GM21423 (cell line): ENCODE data around the gene CELF4.

Source experiments
- ATAC-seq: cut with Tn5 transposase; IDR thresholded peaks from one replicate; pipeline ENCODE4 v1.9.1; 2021; ENCODE audit warnings: mild to moderate bottlenecking, moderate library complexity; ENCODE audit not compliant: unreplicated experiment

CELF4 gene

DNA sequence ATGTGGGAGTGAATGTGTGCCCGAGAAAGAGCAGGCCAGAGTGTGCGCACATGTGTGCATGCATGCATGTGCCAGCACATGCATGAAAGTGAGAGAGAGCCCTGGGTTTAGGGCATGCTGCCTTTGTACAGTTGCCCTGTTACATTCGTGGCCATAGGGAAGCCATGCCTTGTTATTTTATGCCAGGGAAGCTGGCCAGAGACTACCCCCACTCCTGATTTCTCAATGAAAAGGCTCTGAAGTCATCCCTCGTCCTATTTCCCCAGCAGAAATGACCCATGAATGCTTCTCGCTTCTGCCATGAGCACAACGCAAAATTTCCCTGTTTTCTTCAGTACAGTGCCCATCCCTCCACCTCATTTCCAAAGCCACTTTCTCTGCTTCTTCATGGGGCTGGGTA is 143.0 kb downstream of the CELF4 start:
- no peak for ATAC-seq

DNA sequence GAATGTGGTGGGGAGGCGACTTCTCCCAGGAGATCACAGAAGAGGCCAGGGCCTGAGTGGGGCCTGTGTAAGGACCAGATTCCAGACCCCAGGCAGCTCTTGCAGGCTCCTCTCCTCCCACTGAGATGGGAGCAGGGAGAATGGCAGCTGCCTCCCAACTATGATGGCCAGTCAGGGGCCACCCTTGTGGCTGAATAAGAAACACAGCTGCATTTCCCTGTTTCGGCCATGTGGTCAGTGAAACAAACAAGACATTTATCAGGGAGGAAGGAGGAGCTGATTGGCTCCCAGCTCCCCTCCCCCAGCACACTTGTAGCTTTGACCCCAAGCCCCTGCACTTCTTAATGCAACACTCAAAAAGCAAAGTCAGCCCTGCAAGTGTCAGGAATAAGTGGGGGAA is 143.5 kb downstream of the CELF4 start:
- ATAC-seq = no peak

DNA sequence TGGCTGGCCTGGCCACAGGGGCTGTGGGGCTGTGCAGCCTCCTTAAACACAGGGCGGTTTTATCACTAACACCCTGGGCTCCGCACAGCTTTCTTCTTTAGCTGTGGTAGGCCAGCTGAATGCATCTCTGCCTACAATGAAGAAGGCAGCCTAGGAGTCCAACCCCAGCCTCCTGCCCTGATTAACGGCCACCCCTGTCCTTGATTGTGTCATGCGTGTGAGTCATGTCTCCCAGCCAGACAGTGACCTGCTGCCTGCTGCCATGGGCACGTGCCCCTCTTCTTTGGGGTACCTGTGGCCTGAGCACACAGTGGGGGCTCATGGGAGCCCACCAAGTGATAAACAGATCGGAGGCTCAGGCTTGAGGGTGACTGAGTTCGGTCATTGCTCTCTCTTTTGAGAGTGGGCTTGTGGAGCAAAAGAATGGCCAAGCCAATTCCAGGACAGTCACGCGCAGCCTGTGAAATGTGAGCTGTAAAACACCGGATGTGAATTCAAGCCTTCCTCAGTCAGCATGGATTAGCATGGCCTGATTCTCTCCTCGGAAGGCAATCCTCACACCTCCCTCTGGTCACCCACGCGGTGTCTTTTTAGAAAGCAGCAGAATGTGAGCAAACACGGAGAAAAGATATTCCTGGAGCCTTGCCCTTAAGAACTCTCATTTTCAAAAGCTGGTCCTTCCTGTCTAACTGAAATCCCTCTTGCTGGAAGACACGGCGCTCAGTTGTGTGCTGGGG is 144.1 kb downstream of the CELF4 start:
- no peak for ATAC-seq

DNA sequence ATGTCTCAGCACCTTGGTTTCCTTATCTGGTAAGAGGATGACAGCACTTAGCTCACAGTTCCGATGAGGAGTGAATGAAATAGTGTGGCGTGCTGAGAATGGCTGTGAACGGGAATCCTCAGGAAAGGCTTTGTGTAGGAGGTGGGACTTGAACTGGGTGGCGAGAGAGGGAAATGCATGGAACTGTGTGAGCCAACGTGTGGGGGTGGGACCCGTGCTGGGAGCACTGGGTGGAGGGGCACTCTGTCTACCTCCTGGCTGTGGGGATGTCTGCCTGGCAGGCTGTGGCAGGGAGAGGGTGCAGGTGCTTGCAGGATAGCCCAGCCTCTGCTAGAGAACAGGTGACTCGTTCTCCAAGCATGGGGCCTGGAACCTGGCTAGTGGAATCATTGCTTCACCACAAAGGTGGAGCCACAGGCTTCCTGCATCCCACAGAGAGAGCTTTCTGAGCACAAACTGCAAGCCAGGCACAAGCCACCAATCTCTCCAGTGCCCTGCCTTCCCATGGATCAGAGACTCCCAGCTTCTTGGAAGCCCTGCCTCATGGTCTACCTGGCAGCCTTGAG is 145.2 kb downstream of the CELF4 start:
- no peak for ATAC-seq

DNA sequence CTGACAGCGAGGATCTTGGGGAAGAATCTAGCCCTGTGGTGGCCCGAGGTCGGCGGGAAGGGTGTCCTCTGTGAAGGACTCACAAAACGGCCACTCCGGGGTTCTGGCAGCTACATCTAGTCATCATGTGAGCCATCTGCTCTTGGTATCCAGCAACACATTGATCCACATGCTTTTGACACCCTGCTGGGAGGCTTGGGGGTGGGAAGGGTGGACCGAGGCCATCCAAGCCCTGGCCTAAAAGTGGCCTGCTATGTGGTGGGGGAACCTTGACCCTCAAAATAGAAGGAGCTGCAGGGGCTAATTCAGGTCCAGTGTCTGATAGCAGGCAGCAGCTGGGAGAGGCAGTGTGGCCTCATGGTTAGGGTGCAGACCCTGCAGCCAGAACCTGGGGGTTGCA is 145.7 kb downstream of the CELF4 start:
- no peak for ATAC-seq

DNA sequence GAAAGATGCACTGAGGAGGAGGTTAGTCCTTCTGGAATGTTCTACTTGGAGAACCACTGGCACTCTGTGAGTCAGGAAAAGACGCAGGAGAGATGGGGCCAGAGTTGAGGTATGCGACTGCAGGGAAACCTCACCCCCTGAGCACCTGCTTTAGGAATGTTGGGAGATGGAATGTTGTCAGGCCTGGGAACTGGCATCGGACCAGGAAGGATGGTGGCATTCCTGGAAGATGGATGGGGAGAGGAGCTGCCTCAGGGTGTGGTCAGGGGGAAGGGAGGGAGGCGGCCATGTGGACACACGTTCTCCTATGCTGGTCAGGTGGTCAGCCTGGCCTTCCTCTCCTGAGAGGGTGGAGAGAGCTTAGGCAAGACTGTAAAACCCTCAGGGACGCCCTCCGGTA is 146.3 kb downstream of the CELF4 start:
- ATAC-seq = no peak

DNA sequence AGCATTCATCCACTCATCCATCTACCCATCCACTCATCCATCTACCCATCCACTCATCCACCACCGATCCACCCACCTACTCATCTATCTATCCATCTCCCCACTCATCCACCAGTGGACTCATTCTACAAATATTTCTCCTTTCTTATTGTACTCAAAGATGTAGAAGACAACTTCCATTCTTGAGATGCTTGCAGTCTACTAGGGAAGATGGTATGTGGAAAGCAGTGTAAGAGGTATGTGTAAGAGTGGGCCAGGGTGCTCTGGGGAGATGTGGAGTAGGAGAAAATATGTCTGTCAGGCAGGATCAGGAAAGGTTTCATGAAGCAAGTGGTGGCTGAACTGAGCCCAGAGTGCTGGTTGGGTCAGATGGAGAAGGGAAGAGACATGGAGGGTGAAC is 150.8 kb downstream of the CELF4 start:
- no peak for ATAC-seq

DNA sequence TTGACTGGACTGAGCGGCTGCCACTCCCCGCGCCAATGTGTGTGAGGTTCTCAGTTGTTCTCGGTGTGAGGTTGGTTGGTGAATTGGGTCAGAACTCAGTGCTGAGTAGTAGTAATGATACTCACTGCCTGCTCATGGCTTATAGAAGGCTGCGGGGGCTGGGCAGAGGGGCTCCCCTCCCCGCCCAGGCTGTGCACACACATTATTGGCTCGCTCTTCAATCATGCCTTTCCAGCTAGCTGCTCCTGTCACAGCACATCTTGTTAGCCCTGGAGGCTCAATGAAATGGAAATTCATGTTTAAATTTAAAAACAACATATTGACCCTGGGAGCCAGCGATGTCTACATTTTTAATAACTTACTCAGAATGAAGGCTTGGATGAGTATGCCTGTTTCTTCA is 152.8 kb downstream of the CELF4 start:
- no peak for ATAC-seq

DNA sequence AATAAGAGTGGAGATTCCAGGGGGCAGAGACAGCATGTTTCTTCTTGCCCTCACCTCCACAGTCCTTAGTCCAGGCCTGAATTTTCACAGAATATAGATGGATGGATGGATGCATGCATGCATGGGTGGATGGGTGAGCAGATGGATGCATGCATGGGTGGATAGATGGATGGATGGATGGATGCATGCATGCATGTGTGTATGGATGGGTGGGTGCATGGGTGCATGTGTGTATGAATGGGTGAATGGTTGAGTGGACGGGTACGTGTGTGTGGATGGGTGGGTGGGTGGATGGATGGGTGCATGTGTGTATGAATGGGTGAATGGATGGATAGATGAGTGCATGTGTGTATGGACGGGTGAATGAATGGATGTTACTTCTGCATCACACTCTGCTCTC is 153.3 kb downstream of the CELF4 start:
- ATAC-seq = no peak

DNA sequence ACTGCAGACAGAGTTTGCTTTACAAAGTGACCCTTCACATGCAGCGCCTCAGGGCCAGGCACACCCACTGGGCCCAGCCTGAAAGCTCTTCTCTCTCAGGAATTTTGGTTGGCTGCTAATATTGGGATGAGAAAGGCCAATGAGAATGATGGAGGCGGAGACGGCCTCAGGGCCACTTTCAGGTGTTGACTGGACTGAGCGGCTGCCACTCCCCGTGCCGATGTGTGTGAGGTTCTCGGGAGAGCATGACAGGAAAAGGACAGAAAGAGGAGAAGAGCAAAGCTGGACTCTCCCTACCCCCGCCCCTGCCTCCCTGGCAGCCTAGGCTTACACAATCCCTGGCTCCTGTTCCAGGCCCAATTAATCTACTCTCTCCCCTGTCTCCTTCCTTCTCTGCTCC is 155.7 kb downstream of the CELF4 start:
- no peak for ATAC-seq

DNA sequence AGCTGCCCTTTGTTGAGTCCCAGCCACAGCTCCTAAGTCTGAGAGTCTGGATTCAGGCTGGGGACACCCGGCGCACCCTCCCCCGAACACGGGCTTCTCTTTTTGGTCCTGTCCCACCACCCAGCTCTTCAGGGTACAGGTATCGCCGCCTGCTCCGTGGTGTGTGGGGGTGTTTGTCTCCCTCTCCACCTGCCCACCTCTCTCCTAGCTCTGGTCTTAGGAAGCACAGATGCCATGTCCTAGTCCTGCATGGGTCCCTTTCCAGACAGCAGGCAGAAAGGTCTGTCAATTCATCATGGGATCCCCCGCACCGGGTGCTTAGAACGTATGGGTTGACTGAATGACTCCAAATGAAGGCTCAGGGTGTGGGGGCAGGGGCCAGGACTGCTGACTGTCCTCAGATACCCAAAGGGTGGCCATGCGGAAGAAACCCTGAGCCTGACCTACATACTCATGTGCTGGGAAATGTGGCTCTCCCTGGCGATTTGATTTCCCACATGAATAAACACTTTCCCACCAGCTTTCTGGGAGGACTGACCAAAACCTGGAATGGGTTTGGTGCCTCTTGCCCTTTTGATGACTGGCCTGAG is 156.8 kb downstream of the CELF4 start:
- ATAC-seq = no peak

DNA sequence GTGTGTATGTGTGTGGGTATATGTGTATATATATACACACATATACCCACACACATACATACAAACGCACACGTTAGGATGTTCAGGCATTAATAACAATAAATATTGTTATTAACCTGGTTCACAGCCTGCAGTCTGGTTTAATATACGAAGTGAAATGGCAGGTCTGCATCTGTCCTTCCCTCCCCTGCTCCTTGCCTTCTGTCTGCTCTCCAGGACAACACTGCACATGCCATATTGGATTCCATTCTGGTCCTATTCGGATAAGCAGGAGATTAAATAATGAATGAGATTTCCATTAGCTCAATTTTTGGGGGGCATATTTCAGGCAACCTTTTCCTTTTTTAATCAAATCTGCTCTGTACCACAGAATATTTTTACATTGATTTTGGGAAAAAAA is 158.0 kb downstream of the CELF4 start:
- ATAC-seq = no peak

- ATAC-seq = no peak
Observed at GRCh38 chr18:37405772-37406171, 159.8 kb downstream of the CELF4 start.

- no peak for ATAC-seq
Observed at GRCh38 chr18:37405229-37405628, 160.4 kb downstream of the CELF4 start.

DNA sequence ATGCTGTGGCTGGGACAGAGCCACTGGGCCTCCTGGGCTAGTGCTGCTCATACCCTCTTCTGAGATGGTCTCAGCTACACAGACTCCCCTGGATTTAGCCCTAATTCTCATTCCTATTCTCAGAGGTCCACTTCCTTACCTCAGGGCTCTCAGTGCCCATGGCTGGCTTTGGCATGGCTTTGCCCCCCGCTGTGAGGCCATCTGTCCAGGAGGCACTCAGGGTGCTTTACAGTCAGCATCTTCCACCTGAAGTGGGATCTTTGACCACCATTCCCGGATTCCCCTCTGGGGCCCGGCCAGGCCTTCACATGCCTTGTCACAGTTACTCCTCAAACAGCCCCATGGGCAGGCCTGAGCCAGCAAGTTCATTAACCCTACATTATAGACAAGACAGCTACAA is 161.8 kb downstream of the CELF4 start:
- no peak for ATAC-seq

- no peak for ATAC-seq
Observed at GRCh38 chr18:37403100-37403781, 162.4 kb downstream of the CELF4 start.

DNA sequence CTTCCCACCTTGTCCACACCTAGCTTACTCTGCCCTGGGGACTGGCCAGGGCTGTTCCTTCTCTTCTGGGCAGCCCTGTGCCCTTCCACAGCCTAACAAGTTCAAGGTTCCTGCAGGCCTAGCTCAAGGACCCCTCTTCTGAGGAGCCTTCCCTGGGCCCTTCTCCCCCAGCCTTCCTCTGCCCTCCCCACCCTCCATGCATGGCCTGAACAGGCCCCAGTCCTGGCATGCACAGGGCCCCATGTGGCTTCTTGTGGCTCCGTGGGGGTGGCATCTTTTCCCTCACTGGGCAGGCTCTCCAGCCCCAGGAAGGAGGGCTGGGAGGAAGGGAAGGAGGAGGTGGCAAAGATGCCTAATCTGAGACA is 162.9 kb downstream of the CELF4 start:
- ATAC-seq = no peak

DNA sequence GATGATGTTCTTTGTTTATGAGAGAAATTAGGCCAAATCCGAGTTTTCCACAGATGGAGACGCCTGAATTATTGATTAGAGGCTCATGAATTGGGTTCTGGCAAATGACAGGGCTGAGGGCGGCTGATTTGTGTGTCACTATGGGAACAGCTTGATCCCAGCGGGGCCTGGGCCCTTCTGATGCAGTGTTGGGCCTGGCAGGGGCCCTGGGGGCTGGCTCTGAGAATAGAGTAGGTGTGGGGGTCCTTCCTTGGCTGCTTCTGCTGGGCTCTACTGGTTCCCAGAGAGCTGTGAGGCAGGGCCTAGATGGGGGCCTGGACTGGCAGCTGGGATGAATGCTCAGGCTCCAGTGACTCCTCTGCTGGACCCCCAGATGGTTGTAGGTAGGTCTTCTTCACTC is 164.8 kb downstream of the CELF4 start:
- no peak for ATAC-seq

DNA sequence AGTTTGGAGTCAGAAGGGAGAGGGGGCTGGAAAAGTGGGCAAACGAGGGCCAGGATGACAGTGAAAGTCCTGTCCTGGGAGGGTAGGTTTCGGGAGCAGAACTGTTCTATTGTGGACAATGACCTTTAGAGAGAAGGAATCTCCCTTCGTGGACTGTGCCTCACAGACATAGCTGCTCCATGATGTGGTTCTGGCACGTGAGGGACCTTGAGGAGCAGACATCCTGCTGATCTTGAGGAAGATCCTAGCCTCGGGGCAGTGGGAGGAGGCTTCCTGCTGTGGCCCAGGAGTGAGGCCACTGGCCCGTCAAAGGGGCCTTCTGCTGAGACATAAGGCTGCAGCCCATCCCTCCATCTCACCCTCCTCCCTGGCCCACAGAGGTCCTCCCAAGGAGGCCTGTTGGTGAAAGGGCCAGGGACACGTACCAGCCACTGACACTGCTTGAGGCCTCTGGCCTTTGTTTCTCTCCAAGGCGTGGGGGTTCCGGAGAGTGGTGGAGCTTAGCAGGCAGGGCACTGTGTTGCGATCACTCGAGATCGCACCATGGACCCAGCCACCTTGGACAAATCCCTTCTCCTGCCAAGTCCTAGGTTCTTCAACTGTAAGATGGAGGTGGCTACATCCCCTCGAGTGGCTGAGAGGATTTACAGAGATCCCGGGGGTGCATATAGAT is 167.2 kb downstream of the CELF4 start:
- no peak for ATAC-seq

- ATAC-seq = no peak
Observed at GRCh38 chr18:37397814-37398213, 167.8 kb downstream of the CELF4 start.

GRCh38 chr18:37396971-37397720 is 168.5 kb downstream of the CELF4 start:
- no peak for ATAC-seq
